NT2/D1 (cell line): ENCODE measurements around the gene MANEA.

ENCODE experiments used
- SUZ12 ChIP-seq: IDR thresholded peaks from 2 replicates; pipeline ENCODE4 v1.6.1; 2011; ENCODE audit not compliant: insufficient read length, insufficient read depth; ENCODE audit errors: extremely low read depth
- YY1 ChIP-seq: IDR thresholded peaks from 2 replicates; pipeline ENCODE4 v1.6.1; 2011; ENCODE audit not compliant: insufficient read length, insufficient read depth
- ZNF274 ChIP-seq: IDR thresholded peaks from 2 replicates; pipeline ENCODE4 v1.6.1; 2011; ENCODE audit warnings: mild to moderate bottlenecking, low read depth, low read length

DNA sequence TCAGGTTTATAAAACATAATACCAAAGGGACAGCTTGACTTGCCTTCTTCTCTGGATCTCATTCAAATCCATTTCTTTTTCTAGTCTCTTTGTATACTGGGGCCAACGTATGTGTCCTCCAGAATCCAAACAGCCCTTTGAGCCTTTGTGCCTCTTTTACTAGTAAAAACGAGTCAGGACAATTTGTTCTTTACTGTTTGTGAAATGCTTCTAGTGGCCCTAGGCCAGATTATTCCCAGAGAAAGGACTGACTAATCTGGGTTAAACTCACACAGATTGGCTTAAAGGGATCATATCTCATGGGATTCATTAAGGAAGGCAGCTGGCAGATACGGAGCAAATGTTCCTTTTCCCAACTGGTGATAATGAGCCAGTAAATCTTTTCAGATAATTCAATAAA, 32.1 kb upstream of the MANEA start:
- TF ChIP-seq YY1, result no peak
- TF ChIP-seq ZNF274, result no peak
- no peak for TF ChIP-seq SUZ12
